Endothelial cell of umbilical vein (primary cell): ENCODE results near the gene KCNK1. TPM values are rescaled to one million over a fixed set of nuclear protein-coding genes. Genes with fewer than 3 reads are reported as not detected.
"Not testable (repeated sequence)": the region's sequence is repeated elsewhere in the genome, so short reads cannot be mapped to it uniquely, and the experiment has no call there.

Source experiments
- BruUV-seq: library from RNA; stranded (reverse); fragments of 400-500 nt; replicated peaks from 2 replicates; lab custom pipeline; 2021; lab: Mats Ljungman, UMichigan
- CTCF ChIA-PET: fragments of 300-600, 350-600 bp; sonication (Branson Sonifier 250); formaldehyde crosslinking; loops from one replicate; lab custom pipeline; 2021; ENCODE audit warnings: antibody characterized with exemption, inconsistent platforms; lab: Charles Lee
- POLR2A ChIA-PET: fragments of 300-600, 350-600 bp; sonication (Branson Sonifier 250); formaldehyde crosslinking; loops from one replicate; lab custom pipeline; 2021; ENCODE audit warnings: antibody characterized with exemption, inconsistent platforms; lab: Charles Lee
- DNase-seq: peaks from one replicate; pipeline ENCODE4 v3.0.0-alpha.2; 2011; ENCODE audit warnings: low read depth, low spot score
- FAIRE-seq: peaks from 2 replicates; lab custom pipeline; 2011; peaks lifted over from hg19 to GRCh38; lab: Jason Lieb, UNC
- H2AFZ ChIP-seq: 2 replicates; pipeline ENCODE4 v1.6.0; 2012; ENCODE audit warnings: low read depth, low read length, control low read depth, inconsistent platforms
- H3K27ac ChIP-seq: 2 replicates; pipeline ENCODE4 v1.5.1; 2011; ENCODE audit warnings: low read depth, mild to moderate bottlenecking, control low read depth, low read length, moderate library complexity; ENCODE audit not compliant: insufficient read depth
- H3K27me3 ChIP-seq, 2 experiments: 2 replicates each; pipeline versions ENCODE4 v1.6.0 to v1.6.1; 2011; ENCODE audit warnings: low read length in 2 of 2, mixed read lengths in 1 of 2; ENCODE audit not compliant: control insufficient read depth in 2 of 2, insufficient read depth in 2 of 2
- H3K36me3 ChIP-seq, 2 experiments: 2 replicates in 1 of 2; 3 replicates in 1 of 2; pipeline ENCODE4 v1.5.1; 2011; ENCODE audit warnings: low read length in 2 of 2, mild to moderate bottlenecking in 1 of 2, moderate library complexity in 1 of 2; ENCODE audit not compliant: control insufficient read depth in 2 of 2, insufficient read depth in 2 of 2; ENCODE audit errors: extremely low read depth in 1 of 2
- H3K4me1 ChIP-seq: 3 replicates; pipeline ENCODE4 v1.5.1; 2011; ENCODE audit warnings: mild to moderate bottlenecking, low read length; ENCODE audit not compliant: control insufficient read depth, insufficient read depth; ENCODE audit errors: extremely low read depth
- H3K4me2 ChIP-seq: 2 replicates; pipeline ENCODE4 v1.6.1; 2011; ENCODE audit warnings: low read length, control low read depth, mixed read lengths; ENCODE audit not compliant: insufficient read depth
- H3K4me3 ChIP-seq, 3 experiments: fragments of 200-600 bp in 1 of 3; sonication (generic), shearing (Covaris generic) in 1 of 3; replicated peaks in 1 of 3; 2 replicates each; pipeline ENCODE4 v1.5.1; 2011 to 2016; ENCODE audit warnings: control low read depth in 3 of 3, low read length in 3 of 3, mild to moderate bottlenecking in 2 of 3, inconsistent platforms in 1 of 3, low read depth in 1 of 3, moderate library complexity in 1 of 3; ENCODE audit not compliant: insufficient read depth in 1 of 3
- H3K79me2 ChIP-seq: 2 replicates; pipeline ENCODE4 v1.6.0; 2012; ENCODE audit warnings: low read length, inconsistent platforms; ENCODE audit not compliant: control insufficient read depth, insufficient read depth
- H3K9ac ChIP-seq: replicated peaks from 2 replicates; pipeline ENCODE3; 2011; ENCODE audit warnings: low read length, control low read depth; ENCODE audit not compliant: insufficient read depth; ENCODE audit errors: extremely low read depth
- H3K9me1 ChIP-seq: replicated peaks from 3 replicates; pipeline ENCODE4 v1.6.0; 2011; ENCODE audit warnings: mild to moderate bottlenecking, low read length; ENCODE audit not compliant: control insufficient read depth, insufficient read depth; ENCODE audit errors: extremely low read depth
- H3K9me3 ChIP-seq: replicated peaks from 2 replicates; pipeline ENCODE4 v1.5.1; 2012; ENCODE audit warnings: low read length, inconsistent platforms; ENCODE audit not compliant: control insufficient read depth, insufficient read depth
- H4K20me1 ChIP-seq: replicated peaks from 2 replicates; pipeline ENCODE3; 2011; ENCODE audit warnings: mild to moderate bottlenecking, low read length; ENCODE audit not compliant: control insufficient read depth, insufficient read depth; ENCODE audit errors: extremely low read depth
- EZH2 ChIP-seq: IDR thresholded peaks from 2 replicates; pipeline ENCODE4 v1.6.1; 2012; ENCODE audit warnings: borderline replicate concordance, low read depth, mild to moderate bottlenecking, moderate library complexity, low read length, inconsistent platforms; ENCODE audit not compliant: severe bottlenecking
- FOS ChIP-seq: IDR thresholded peaks from 2 replicates; pipeline ENCODE4 v1.6.1; 2011; ENCODE audit warnings: mild to moderate bottlenecking, low read length, moderate library complexity, borderline replicate concordance; ENCODE audit not compliant: insufficient read depth
- GATA2 ChIP-seq: IDR thresholded peaks from 2 replicates; pipeline ENCODE4 v1.7.0; 2011; ENCODE audit warnings: low read depth, mild to moderate bottlenecking, moderate library complexity, mixed read lengths, low read length; ENCODE audit not compliant: insufficient read length, insufficient read depth
- JUN ChIP-seq: IDR thresholded peaks from 2 replicates; pipeline ENCODE4 v1.6.1; 2011; ENCODE audit warnings: borderline replicate concordance, low read depth; ENCODE audit not compliant: insufficient read length, insufficient read depth
- MYC ChIP-seq: IDR thresholded peaks from one replicate; pipeline ENCODE4 v1.6.1; 2011; ENCODE audit warnings: mild to moderate bottlenecking, low read depth, low read length
- POLR2A ChIP-seq: IDR thresholded peaks from 2 replicates; pipeline ENCODE4 v1.6.1; 2012; ENCODE audit warnings: low read depth, mild to moderate bottlenecking, control low read depth, low read length
- POLR2AphosphoS5 ChIP-seq: IDR thresholded peaks from 2 replicates; pipeline ENCODE4 v1.6.1; 2012; ENCODE audit warnings: low read depth, mild to moderate bottlenecking, control low read depth, low read length, moderate library complexity; ENCODE audit not compliant: insufficient read depth
- dilution Hi-C: fragments of 300-500 bp; cut with MboI; formaldehyde crosslinking; loops from one replicate; pipeline ENCODE4 v1.15.0; 2019; ENCODE audit warnings: low sequenced_read_pairs; ENCODE audit not compliant: extremely low pct_ligation_motif_present
- intact Hi-C: fragments of 100-400 bp; cut with micrococcal nuclease; formaldehyde crosslinking; loops from one replicate; pipeline ENCODE4 v1.10.0; 2022
- polyA plus RNA-seq, 4 experiments: library from polyadenylated mRNA; depleted of rRNA in 3 of 4; stranded (reverse) in 3 of 4; unstranded in 1 of 4; fragments of >200 nt; gene quantifications; 2 replicates each; pipeline versions ENCODE4 v1.2.1 to v1.2.3, GENCODE V29; 2011 to 2012; ENCODE audit warnings: missing spikeins in 1 of 4
- total RNA-seq: library from RNA; stranded (reverse); gene quantifications from 2 replicates; pipeline ENCODE4 v1.2.3, GENCODE V29; 2021
- TF ChIP-seq, protein P1 (sequence below): IDR thresholded peaks from 2 replicates; pipeline ENCODE4 v1.6.1; 2011; ENCODE audit not compliant: insufficient read depth, insufficient read length
- TF ChIP-seq, protein P2 (sequence below), 2 donors: IDR thresholded peaks; 1 replicate in 1 of 2; 2 replicates in 1 of 2; pipeline ENCODE4 v1.5.1; 2011; ENCODE audit warnings: low read length in 2 of 2, mild to moderate bottlenecking in 2 of 2, moderate library complexity in 2 of 2, control low read depth in 1 of 2, inconsistent platforms in 1 of 2, low read depth in 1 of 2; ENCODE audit not compliant: insufficient read depth in 1 of 2; ENCODE audit errors: extremely low read depth in 1 of 2

KCNK1 gene
- total and polyA plus RNA-seq, 2 donors (not counting 3 experiments of a cell fraction or from before 2014, with no cell fraction given): 0.83 to 2.8 TPM

- H3K9me1 ChIP-seq, H4K20me1 ChIP-seq, H3K79me2 ChIP-seq, H3K9ac ChIP-seq, intact Hi-C loops, BruUV-seq, H3K4me1 ChIP-seq, H3K9me3 ChIP-seq, FAIRE-seq, H3K36me3 ChIP-seq, CTCF ChIA-PET, POLR2A ChIA-PET, H3K4me3 ChIP-seq, DNase-seq, H3K4me2 ChIP-seq, H2AFZ ChIP-seq, H3K27ac ChIP-seq, dilution Hi-C loops, H3K27me3 ChIP-seq: not testable (repeated sequence)
Observed at GRCh38 chr1:233619414-233619813, 5.5 kb downstream of the KCNK1 start.

GRCh38 chr1:233620065-233620464 lies 6.2 kb downstream of the KCNK1 start:
- ChIA-PET CTCF (no interaction called here), POLR2A (no interaction called here)
- TF ChIP-seq POLR2A (no peak), GATA2 (no peak), EZH2 (no peak), POLR2AphosphoS5 (no peak), MYC (no peak), JUN (no peak), FOS (no peak)
- TF ChIP-seq, protein P1, sequence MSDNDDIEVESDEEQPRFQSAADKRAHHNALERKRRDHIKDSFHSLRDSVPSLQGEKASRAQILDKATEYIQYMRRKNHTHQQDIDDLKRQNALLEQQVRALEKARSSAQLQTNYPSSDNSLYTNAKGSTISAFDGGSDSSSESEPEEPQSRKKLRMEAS: no peak
- TF ChIP-seq, protein P2, sequence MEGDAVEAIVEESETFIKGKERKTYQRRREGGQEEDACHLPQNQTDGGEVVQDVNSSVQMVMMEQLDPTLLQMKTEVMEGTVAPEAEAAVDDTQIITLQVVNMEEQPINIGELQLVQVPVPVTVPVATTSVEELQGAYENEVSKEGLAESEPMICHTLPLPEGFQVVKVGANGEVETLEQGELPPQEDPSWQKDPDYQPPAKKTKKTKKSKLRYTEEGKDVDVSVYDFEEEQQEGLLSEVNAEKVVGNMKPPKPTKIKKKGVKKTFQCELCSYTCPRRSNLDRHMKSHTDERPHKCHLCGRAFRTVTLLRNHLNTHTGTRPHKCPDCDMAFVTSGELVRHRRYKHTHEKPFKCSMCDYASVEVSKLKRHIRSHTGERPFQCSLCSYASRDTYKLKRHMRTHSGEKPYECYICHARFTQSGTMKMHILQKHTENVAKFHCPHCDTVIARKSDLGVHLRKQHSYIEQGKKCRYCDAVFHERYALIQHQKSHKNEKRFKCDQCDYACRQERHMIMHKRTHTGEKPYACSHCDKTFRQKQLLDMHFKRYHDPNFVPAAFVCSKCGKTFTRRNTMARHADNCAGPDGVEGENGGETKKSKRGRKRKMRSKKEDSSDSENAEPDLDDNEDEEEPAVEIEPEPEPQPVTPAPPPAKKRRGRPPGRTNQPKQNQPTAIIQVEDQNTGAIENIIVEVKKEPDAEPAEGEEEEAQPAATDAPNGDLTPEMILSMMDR (IDR thresholded peaks at IDR 0.05; ENCODE audit: extremely low read depth in 1 of 2, insufficient read depth in 1 of 2, low read depth in 1 of 2, low read length in 2 of 2): no peak
- dilution Hi-C loops (no loop called here), intact Hi-C loops (no loop called here)
- Histone ChIP-seq H3K9me1 (no peaks in the 10 kb centered on the region), H3K4me2 (no peak overlapping the region), H3K4me1 (peaks cover under 1% of the 10 kb centered on the region), H3K27ac (no peak overlapping the region), H3K9me3 (no peaks in the 10 kb centered on the region), H4K20me1 (no peaks in the 10 kb centered on the region), H2AFZ (no peak overlapping the region), H3K4me3 (no peak overlapping the region), H3K36me3 (no peaks in the 10 kb centered on the region), H3K9ac (no peak overlapping the region), H3K79me2 (no peaks in the 10 kb centered on the region), H3K27me3 (no peaks in the 10 kb centered on the region)
- no peak for FAIRE-seq
- no TSS peak for BruUV-seq
- DNase-seq: no peak
